Endothelial cell of hepatic sinusoid (primary cell): ENCODE measurements around the gene CDRT15L2.
"Not testable (repeated sequence)": the region's sequence is repeated elsewhere in the genome, so short reads cannot be mapped to it uniquely, and the experiment has no call there.

Experiments used
- in situ Hi-C: cut with HindIII; loops from 2 replicates; pipeline ENCODE4 v1.10.0; 2017; ENCODE audit warnings: low sequenced_read_pairs

The CDRT15L2 gene

GRCh38 chr17:20579424-20579823 is at the start of gene CDRT15L2:
Gene CDRT15L2 (plus strand): TSS chr17:20579724. CDS start chr17:20579744, 20 bp downstream.
- in situ Hi-C loops = not testable (repeated sequence)

- in situ Hi-C loops = not testable (repeated sequence)
Measured at GRCh38 chr17:20530104-20530503, 49.4 kb upstream of the CDRT15L2 start.

GRCh38 chr17:20532544-20533090 is 46.9 kb upstream of the CDRT15L2 start:
- in situ Hi-C loops = not testable (repeated sequence)

GRCh38 chr17:20533206-20533605 is 46.3 kb upstream of the CDRT15L2 start:
- in situ Hi-C loops = not testable (repeated sequence)

DNA sequence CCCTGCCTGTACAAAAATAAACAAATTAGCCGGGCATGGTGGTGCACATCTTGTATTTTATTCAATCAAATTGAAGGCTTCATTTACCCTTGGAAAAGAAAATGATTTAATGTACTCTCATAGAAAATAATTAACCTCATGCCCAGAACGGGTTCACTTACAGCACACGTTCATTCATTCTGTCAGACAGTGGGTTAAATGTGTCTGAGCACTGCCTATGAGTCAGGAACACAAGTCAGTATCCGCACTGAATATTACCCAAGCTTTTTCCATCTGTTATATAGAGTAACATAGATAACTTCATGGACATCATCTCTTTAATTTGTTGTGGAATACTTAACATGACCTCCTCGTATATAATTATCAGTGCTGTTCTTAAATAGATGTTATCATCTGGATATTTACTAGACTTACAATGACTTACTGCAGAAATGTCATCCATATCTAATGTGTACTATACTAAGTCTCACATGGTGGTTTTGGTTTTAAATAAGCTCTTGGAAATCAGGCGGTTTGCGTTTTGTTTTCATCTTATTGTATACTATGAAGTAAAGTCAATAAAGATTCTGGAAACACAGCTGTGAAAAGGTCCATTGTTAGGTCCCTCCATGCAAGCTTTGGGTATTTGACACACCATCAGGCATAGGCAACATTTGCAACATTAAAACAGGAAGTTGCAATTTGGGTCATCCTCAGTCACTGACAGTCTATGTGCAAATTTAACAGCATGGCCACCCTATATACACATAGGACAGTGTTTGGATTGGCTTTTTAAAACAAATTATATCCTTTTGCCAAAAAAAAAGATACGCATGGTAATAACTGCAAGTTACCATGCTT is 44.6 kb upstream of the CDRT15L2 start:
- in situ Hi-C loops = not testable (repeated sequence)

DNA sequence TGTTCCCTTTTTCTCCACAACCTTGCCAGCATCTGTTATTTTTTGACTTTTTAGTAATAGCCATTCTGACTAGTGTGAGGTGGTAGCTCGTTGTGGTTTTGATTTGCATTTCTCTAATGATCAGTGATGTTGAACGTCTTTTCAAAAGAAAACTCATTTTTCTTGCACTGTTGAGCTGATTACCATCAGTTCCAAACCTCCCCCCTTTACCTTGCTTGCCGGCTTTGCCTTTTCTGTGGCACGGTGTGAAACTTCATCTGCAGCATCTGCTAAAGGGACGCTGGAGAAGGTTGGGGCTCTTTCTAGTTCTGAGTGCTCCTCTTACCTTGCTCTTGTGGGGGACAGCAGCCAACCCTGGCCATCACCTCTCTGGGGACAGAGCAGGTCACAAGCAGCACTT is 39.1 kb upstream of the CDRT15L2 start:
- in situ Hi-C loops = not testable (repeated sequence)

DNA sequence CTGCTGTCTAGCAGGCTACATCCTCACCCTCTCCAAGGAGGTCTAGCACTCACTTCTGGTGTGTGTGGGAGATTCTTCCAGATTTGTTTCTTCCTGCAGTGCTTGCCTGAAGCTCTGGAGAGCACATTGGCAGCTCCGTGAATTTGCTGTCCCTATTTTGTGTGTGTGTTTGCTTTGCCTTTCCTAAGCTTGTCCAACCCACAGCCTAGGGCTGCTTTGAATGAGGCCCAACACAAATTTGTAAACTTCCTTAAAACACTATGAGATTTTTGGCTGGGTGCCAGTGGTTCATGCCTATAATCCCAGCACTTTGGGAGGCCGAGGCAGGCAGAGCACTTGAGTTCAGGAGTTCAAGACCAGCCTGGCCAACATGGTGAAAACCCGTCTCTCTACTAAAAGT is 38.7 kb upstream of the CDRT15L2 start:
- in situ Hi-C loops = not testable (repeated sequence)

- in situ Hi-C loops = not testable (repeated sequence)
Measured at GRCh38 chr17:20541853-20542546, 37.5 kb upstream of the CDRT15L2 start.

DNA sequence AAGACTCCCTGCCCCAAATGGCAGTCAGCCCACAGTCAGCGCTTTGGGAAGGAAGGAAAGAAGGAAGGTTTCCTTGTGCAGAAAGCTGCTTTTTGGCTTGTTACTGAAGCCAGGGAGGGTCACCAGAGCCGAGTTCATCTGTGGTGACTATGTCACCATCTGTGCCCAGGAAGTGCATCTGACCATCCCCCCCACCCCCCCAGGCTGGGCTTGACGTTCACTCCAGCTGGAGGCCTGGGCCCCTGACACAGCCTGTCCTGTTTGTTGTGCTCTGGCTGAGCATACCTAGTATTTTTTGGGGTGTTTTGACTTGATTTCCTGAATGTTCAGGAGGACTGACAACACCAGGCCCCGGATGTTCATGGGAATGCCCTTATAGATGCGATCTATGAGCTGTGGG is 31.6 kb upstream of the CDRT15L2 start:
- in situ Hi-C loops = not testable (repeated sequence)

GRCh38 chr17:20552920-20553319 is 26.6 kb upstream of the CDRT15L2 start:
- in situ Hi-C loops = not testable (repeated sequence)

GRCh38 chr17:20554728-20555127 is 24.8 kb upstream of the CDRT15L2 start:
- in situ Hi-C loops = not testable (repeated sequence)

GRCh38 chr17:20555135-20556010 is 24.2 kb upstream of the CDRT15L2 start:
- in situ Hi-C loops = not testable (repeated sequence)

DNA sequence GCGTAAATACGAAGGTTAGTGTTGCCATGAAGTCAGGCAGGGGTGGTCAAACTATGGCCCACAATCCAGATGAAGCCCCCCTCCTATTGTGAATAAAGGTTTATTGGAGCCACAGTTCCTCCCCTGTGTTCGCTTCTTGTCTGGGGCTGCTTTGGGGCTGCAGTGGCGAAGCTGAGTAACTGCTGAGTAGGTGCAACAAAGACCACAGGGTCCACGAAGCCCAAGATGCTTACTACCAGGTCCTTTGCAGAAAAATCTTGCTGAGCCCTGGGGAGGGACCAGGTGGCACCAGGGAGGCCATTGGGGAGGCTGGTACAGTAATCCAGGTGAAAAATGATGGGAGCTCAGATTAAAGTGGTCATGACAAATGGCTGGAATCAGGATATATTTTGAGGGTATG is 21.4 kb upstream of the CDRT15L2 start:
- in situ Hi-C loops = not testable (repeated sequence)

- in situ Hi-C loops = not testable (repeated sequence)
Measured at GRCh38 chr17:20559018-20559417, 20.5 kb upstream of the CDRT15L2 start.

DNA sequence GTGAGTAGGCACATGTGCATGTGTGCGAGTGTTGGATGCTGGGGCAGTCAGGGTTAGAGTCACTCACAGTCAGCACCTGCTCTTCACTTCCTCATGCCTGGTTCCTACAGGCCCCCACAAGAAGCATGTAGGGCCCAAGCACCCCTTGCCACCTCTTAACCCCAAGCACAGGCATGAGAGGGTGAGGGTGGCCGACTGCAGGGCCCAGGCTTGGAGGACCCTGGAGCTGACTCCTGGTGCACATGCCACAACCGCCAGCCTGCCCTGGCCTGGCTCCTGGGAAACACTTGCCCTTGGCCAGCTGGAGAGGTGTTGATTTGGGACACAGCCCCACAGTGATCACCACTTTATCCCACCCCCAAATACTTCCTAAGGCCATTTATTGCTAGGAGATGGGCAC is 16.9 kb upstream of the CDRT15L2 start:
- in situ Hi-C loops = no loop called here

- in situ Hi-C loops = not testable (repeated sequence)
Measured at GRCh38 chr17:20565245-20565644, 14.3 kb upstream of the CDRT15L2 start.

GRCh38 chr17:20565711-20566110 is 13.8 kb upstream of the CDRT15L2 start:
- in situ Hi-C loops = no loop called here

DNA sequence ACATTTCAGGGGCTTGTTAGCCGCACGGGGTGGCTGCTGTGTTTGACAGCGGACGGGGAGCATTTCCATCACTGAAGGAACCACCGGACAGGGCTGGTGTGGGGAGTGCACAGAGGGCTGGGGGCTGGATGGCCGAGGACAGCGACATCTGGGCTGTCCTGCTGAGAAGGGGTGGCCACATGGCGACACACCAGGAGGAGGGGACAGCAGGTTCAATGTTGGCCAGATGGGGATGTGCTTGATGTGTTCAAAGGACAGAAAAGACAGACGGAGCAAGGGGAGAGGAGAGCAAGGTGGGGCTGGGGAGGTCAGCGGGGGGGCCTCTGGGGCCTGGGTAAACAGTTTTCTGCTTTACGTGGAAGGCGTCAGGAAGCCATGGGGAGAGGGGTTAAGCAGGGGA is 12.8 kb upstream of the CDRT15L2 start:
- in situ Hi-C loops = not testable (repeated sequence)

- in situ Hi-C loops = not testable (repeated sequence)
Measured at GRCh38 chr17:20567421-20567820, 12.1 kb upstream of the CDRT15L2 start.

GRCh38 chr17:20568604-20569003 is 10.9 kb upstream of the CDRT15L2 start:
- in situ Hi-C loops = not testable (repeated sequence)

DNA sequence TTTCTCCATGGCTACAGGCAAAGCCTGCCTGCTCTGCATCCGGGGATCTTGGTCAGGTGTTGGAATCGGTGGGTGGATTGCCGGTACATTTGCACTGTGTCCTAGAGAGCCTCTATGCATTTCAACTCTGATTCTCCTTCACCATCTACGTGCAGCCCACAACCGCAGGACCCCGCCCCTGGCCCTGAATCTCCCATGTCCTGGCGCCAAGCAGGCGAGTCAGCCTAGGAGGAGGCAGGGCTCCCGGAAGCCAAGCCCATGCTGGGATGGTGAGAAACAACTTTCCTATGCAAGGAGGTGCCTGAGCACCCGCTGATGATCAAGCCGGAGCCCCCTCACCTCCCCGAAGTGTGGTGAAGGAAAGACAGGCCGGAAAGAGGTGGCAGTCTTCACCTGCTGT is 7.9 kb upstream of the CDRT15L2 start:
- in situ Hi-C loops = not testable (repeated sequence)
